Muscle of back (tissue), 11 donors: ENCODE data around the gene RGS4. TPM values are rescaled to one million over a fixed set of nuclear protein-coding genes. Genes with fewer than 3 reads are reported as not detected.

Source experiments
- DNase-seq, 3 donors: peaks; one replicate each; pipeline versions ENCODE4 v3.0.0 to v3.0.0-alpha.2; 2013
- polyA plus RNA-seq, 10 donors: library from polyadenylated mRNA; unstranded; fragments of 120-200 nt; gene quantifications; one replicate each; pipeline ENCODE4 v1.2.1, GENCODE V29; 2013; ENCODE audit not compliant: insufficient read length in 10 of 10

Gene RGS4
- polyA plus RNA-seq, 10 donors, result 0.75 to 1.9 (median 1.3) TPM

- DNase-seq, result no peak
Observed at GRCh38 chr1:163095213-163095612, 26.1 kb downstream of the RGS4 start.

- peak in 2 of 3 donors; percentile 7 to 9 for DNase-seq
Observed at GRCh38 chr1:163102590-163102989, 33.4 kb downstream of the RGS4 start.

DNA sequence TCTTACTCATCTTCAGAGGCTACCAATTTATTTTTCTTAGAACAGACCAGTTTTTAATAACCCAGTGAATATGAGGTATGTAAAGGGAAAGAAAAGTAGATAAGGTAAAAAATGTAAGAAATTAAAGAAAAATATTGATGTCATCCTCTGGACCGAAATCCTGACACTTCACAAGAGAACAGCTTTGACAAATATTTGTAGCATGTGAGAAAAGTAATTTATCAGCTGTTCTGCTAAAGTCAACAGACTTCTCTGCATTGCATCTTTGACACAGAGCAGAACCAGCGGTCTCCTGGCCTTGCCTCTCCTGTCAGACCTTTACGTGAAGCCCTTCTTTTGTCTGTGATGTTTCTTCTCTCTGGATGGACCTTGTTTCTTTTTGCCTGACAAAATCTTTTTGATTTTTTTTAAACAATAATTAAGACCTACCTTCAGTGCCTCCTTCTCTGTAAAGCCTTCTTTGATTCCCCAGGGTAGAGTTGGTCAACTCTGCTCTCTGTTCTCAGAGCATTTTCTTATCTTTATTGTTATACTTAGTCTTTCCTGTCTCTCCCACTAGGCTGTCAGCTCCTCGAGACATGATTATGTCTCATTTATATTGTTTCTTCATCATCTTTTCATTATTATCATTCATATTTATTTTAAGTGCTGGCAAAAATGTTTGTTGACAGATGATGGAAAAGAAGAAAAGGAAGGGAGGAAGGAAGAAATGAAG, 35.4 kb downstream of the RGS4 start:
- DNase-seq, result no peak

DNA sequence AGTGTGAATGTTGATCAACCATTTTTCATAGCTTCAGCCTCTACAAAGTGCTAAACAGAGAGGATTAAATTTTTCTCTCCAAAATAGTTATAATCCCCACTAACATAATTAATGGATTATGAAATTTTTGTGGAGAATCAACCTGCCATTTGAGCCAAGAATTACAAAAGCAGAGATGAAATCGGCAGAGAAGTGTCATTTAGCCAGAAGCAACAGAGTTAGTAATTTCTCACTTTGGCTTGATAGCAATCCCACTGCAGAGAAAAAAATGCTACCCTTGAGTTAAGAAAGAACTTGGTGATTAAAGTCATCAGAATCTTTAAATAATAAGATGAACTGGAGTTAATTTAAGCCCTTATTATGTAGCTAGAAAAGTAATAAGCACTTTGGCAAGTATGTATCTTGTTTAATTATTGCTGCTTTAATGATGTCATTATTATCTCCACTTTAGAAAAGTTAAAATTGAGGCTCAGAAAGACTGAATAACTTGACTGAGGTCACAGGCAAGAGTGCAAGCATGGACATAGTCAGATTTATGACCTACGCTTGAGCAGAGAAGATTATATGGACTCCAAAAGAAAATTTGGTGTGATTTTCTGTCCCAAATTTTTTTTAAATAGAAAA, 37.3 kb downstream of the RGS4 start:
- no peak for DNase-seq

DNA sequence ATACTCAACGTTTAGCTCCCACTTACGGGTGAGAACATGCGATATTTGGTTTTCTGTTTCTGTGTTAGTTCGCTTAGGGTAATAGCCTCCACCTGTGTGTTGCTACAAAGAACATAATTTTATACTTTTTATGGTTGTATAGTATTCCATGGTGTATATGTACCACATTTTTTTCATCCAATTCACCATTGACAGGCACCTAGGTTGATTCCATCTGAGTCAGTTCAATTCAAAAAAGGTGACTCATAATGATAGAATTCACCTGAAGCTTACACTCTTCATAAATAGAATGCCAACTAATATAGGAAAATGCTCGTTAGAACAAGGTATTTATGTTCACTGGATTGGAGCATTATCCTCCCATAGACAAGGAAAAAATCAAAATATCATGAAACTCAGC, 38.5 kb downstream of the RGS4 start:
- DNase-seq, result no peak

- no peak for DNase-seq
Observed at GRCh38 chr1:163115887-163116286, 46.7 kb downstream of the RGS4 start.

- no peak for DNase-seq
Observed at GRCh38 chr1:163119707-163120106, 50.5 kb downstream of the RGS4 start.

- DNase-seq, result no peak
Observed at GRCh38 chr1:163120372-163120771, 51.2 kb downstream of the RGS4 start.

GRCh38 chr1:163124812-163125211, 55.7 kb downstream of the RGS4 start:
- DNase-seq, result no peak

Other genes starting within 250 kb of the RGS4 start
- gene CCDC190, start 208.2 kb upstream of the RGS4 start, polyA plus RNA-seq, result 10 to 100 TPM in 1 of 10 donors, 1 to 10 TPM in 9; 1.3 to 10.5 (median 4.6) TPM
- gene RGS5, start 133.6 kb downstream of the RGS4 start, polyA plus RNA-seq, result 10 to 100 TPM; 25.0 to 79.4 (median 40.3) TPM